K562 (cell line): ENCODE results near the gene HS2ST1. TPM values are rescaled to one million over a fixed set of nuclear protein-coding genes. Genes with fewer than 3 reads are reported as not detected.

Experiments used
- ATAC-seq: fragments of 200-7000 bp; cut with Tn5 transposase; 3 replicates; pipeline ENCODE4 v1.9.1; 2020; ENCODE audit warnings: moderate library complexity
- BruUV-seq: library from RNA; stranded (reverse); fragments of 400-500 nt; replicated peaks from 2 replicates; lab custom pipeline; 2021; lab: Mats Ljungman, UMichigan
- CTCF ChIA-PET: fragments of 300-600 bp; formaldehyde crosslinking; extraction: SDS; loops from one replicate; lab custom pipeline; 2021; ENCODE audit warnings: low intra/inter-chr PET ratio; lab: Yijun Ruan, JAX
- POLR2A ChIA-PET: fragments of 300-600, 350-650 bp; sonication (Branson Sonifier 250); formaldehyde crosslinking; extraction: SDS; loops from one replicate; lab custom pipeline; 2021; ENCODE audit warnings: antibody characterized with exemption, inconsistent platforms; lab: Yijun Ruan, JAX
- DNase-seq, 4 experiments: peaks; one replicate each; pipeline versions ENCODE4 v3.0.0 to v3.0.0-alpha.2; 2011 to 2018; ENCODE audit warnings: low spot score in 3 of 4, mixed read lengths in 3 of 4; ENCODE audit errors: extremely low read depth in 1 of 4
- FAIRE-seq: peaks from 2 replicates; lab custom pipeline; 2011; peaks lifted over from hg19 to GRCh38; lab: Jason Lieb, UNC
- H2AFZ ChIP-seq: 2 replicates; pipeline ENCODE4 v1.6.0; 2011; ENCODE audit warnings: low read depth, low read length, control low read depth, inconsistent platforms
- H3K27ac ChIP-seq: fragments of 200-600 bp; 3 replicates; pipeline ENCODE4 v1.8.0; 2011; ENCODE audit warnings: low read depth, mild to moderate bottlenecking, control low read depth, inconsistent platforms, low read length, moderate library complexity, mixed read lengths; ENCODE audit errors: extremely low read depth
- H3K27me3 ChIP-seq, 2 experiments: fragments of 300-600 bp in 1 of 2; 2 replicates in 1 of 2; 3 replicates in 1 of 2; pipeline versions ENCODE4 v1.6.0 to v1.8.0; 2011; ENCODE audit warnings: inconsistent platforms in 2 of 2, low read length in 2 of 2, mild to moderate bottlenecking in 1 of 2, mixed read lengths in 1 of 2, moderate library complexity in 1 of 2; ENCODE audit not compliant: control insufficient read depth in 2 of 2, insufficient read depth in 2 of 2
- H3K36me3 ChIP-seq: fragments of 300-600 bp; 3 replicates; pipeline ENCODE4 v1.8.0; 2011; ENCODE audit warnings: mild to moderate bottlenecking, low read length, inconsistent platforms; ENCODE audit not compliant: control insufficient read depth, insufficient read depth
- H3K4me1 ChIP-seq, 2 experiments: fragments of 200-600 bp in 1 of 2; replicated peaks in 1 of 2; 2 replicates in 1 of 2; 3 replicates in 1 of 2; pipeline versions ENCODE4 v1.5.1 to v1.8.0; 2011; ENCODE audit warnings: inconsistent platforms in 2 of 2, low read length in 2 of 2, mild to moderate bottlenecking in 1 of 2, mixed read lengths in 1 of 2, moderate library complexity in 1 of 2; ENCODE audit not compliant: control insufficient read depth in 2 of 2, insufficient read depth in 2 of 2
- H3K4me2 ChIP-seq: 2 replicates; pipeline ENCODE4 v1.6.1; 2011; ENCODE audit warnings: low read length, control low read depth, inconsistent platforms, mixed read lengths; ENCODE audit not compliant: insufficient read depth
- H3K4me3 ChIP-seq: fragments of 200-600 bp; sonication (generic), shearing (Covaris generic); 2 replicates; pipeline ENCODE4 v1.5.1; 2016; ENCODE audit warnings: control low read depth, inconsistent platforms
- H3K79me2 ChIP-seq: fragments of 200-600 bp; 3 replicates; pipeline ENCODE4 v1.8.0; 2011; ENCODE audit warnings: low read length, inconsistent platforms; ENCODE audit not compliant: control insufficient read depth, insufficient read depth
- H3K9ac ChIP-seq, 2 experiments: 2 replicates each; pipeline versions ENCODE4 v1.6.0 to v1.6.1; 2011; ENCODE audit warnings: low read depth in 2 of 2, low read length in 2 of 2, control low read depth in 1 of 2, inconsistent platforms in 1 of 2, mild to moderate bottlenecking in 1 of 2, mixed read lengths in 1 of 2; ENCODE audit not compliant: insufficient read depth in 1 of 2
- H3K9me1 ChIP-seq: one replicate; pipeline ENCODE4 v1.6.0; 2011; ENCODE audit warnings: inconsistent platforms, mild to moderate bottlenecking, low read length, moderate library complexity; ENCODE audit not compliant: control insufficient read depth, insufficient read depth
- H3K9me3 ChIP-seq: replicated peaks from 2 replicates; pipeline ENCODE4 v1.5.1; 2011; ENCODE audit warnings: low read depth, low read length, inconsistent platforms; ENCODE audit not compliant: control insufficient read depth, insufficient read depth
- H4K20me1 ChIP-seq: replicated peaks from 2 replicates; pipeline ENCODE4 v1.6.1; 2011; ENCODE audit warnings: low read length, inconsistent platforms, mixed read lengths; ENCODE audit not compliant: control insufficient read depth, insufficient read depth
- CBX1 ChIP-seq: sonication (generic); IDR thresholded peaks from 2 replicates; pipeline ENCODE4 v1.6.1; 2016; ENCODE audit warnings: antibody characterized with exemption, low read depth, mild to moderate bottlenecking
- CBX3 ChIP-seq, 2 experiments: IDR thresholded peaks; 1 replicate in 1 of 2; 2 replicates in 1 of 2; pipeline ENCODE4 v1.6.1; 2012; ENCODE audit warnings: inconsistent platforms in 2 of 2, low read length in 2 of 2, borderline replicate concordance in 1 of 2, control low read depth in 1 of 2
- RNF2 ChIP-seq: sonication (generic); IDR thresholded peaks from 2 replicates; pipeline ENCODE4 v1.6.1; 2016
- ZNF217 ChIP-seq: sonication (generic); formaldehyde crosslinking; IDR thresholded peaks from 2 replicates; pipeline ENCODE4 v1.8.0; 2022; ENCODE audit warnings: mild to moderate bottlenecking, missing genetic modification reagents
- ZNF41 ChIP-seq: fragments of 250-450 bp; sonication (Bioruptor Pico); conservative IDR thresholded peaks from 2 replicates; pipeline ENCODE4 v1.4.0; 2020; ENCODE audit warnings: mild to moderate bottlenecking
- WGBS: fragments of 100-300 bp; shearing (Covaris generic); methylation state at CpG from one replicate; pipeline ENCODE4 v1.1.6; 2016; ENCODE audit warnings: low coverage, mixed read lengths; ENCODE audit not compliant: insufficient coverage; ENCODE audit errors: missing lambda C conversion rate; 5-methylcytosine and 5-hydroxymethylcytosine counted together
- in situ Hi-C: fragments of 300-500 bp; cut with MboI; formaldehyde crosslinking; loops from 4 replicates; pipeline ENCODE4 v1.15.0; 2018; ENCODE audit warnings: inconsistent platforms, mixed read lengths
- intact Hi-C: fragments of 100-400 bp; cut with micrococcal nuclease; formaldehyde crosslinking; loops from 2 replicates; pipeline ENCODE4 v1.14.2; 2022
- polyA plus RNA-seq, 8 experiments: library from polyadenylated mRNA; depleted of rRNA in 4 of 8; stranded (reverse) in 5 of 8; unstranded in 3 of 8; fragments of >200 nt; fragmentation: Nextera tagmentation in 2 of 8; fragmentation: Illumina TruSeq in 1 of 8; extraction: Ambion mirVana in 2 of 8; extraction: Trizol in 1 of 8; gene quantifications; 2 replicates each; pipeline versions ENCODE4 v1.2.1 to v1.2.3, GENCODE V29; 2011 to 2014; ENCODE audit warnings: inconsistent platforms in 1 of 8, missing spikeins in 1 of 8
- total RNA-seq, 7 experiments: library from RNA; depleted of rRNA in 6 of 7; stranded (reverse); fragments of >200 nt in 6 of 7; fragmentation: Illumina TruSeq in 2 of 7; extraction: Trizol in 2 of 7; gene quantifications; 2 replicates each; pipeline versions ENCODE4 v1.2.1 to v1.2.3, GENCODE V29; 2011 to 2021; ENCODE audit warnings: low replicate concordance in 1 of 7
- TF ChIP-seq, protein P1 (sequence below): fragments of 450-650 bp; IDR thresholded peaks from 2 replicates; pipeline ENCODE4 v1.6.1; 2018; ENCODE audit warnings: mild to moderate bottlenecking, low read depth; ENCODE audit not compliant: partially characterized antibody
- TF ChIP-seq, protein P2 (sequence below), 3 experiments: fragments of 200-800 bp in 1 of 3; sonication (Bioruptor generic) in 1 of 3; sonication (generic) in 1 of 3; formaldehyde crosslinking in 1 of 3; IDR thresholded peaks; 2 replicates each; pipeline versions ENCODE4 v1.6.1 to v1.8.0; 2016 to 2022; ENCODE audit warnings: mild to moderate bottlenecking in 2 of 3, missing compliant biosample characterization in 2 of 3, missing genetic modification characterization in 2 of 3, missing genetic modification reagents in 1 of 3

Gene HS2ST1
- total and polyA plus RNA-seq, 9 of the 15 experiments (the other 6 are each of a cell fraction or from before 2014, with no cell fraction given), result 7.7 to 43.3 (median 25.8) TPM

- no TSS peak for BruUV-seq
- Histone ChIP-seq H3K9ac (no peak overlapping the region), H3K36me3 (no peaks in the 10 kb centered on the region), H3K27me3 (no peaks in the 10 kb centered on the region), H3K9me3 (no peaks in the 10 kb centered on the region), H3K79me2 (peaks cover 74% of the 10 kb centered on the region), H3K9me1 (no peaks in the 10 kb centered on the region), H3K4me2 (no peak overlapping the region), H2AFZ (no peak overlapping the region), H3K4me3 (no peak overlapping the region), H3K27ac (no peak overlapping the region), H3K4me1 (no peaks in the 10 kb centered on the region), H4K20me1 (no peaks in the 10 kb centered on the region)
- intact Hi-C loops (no loop called here), in situ Hi-C loops (no loop called here)
- FAIRE-seq, result no peak
- ChIA-PET CTCF (interaction anchor here (0.7 kb wide), 1 partner anchor 541 kb away, joined by 3 read pairs; no protein-coding TSS in a partner anchor), POLR2A (no interaction called here)
- WGBS, result 93% methylated on average over 2 of the region's 2 CpGs
- TF ChIP-seq, protein P1, sequence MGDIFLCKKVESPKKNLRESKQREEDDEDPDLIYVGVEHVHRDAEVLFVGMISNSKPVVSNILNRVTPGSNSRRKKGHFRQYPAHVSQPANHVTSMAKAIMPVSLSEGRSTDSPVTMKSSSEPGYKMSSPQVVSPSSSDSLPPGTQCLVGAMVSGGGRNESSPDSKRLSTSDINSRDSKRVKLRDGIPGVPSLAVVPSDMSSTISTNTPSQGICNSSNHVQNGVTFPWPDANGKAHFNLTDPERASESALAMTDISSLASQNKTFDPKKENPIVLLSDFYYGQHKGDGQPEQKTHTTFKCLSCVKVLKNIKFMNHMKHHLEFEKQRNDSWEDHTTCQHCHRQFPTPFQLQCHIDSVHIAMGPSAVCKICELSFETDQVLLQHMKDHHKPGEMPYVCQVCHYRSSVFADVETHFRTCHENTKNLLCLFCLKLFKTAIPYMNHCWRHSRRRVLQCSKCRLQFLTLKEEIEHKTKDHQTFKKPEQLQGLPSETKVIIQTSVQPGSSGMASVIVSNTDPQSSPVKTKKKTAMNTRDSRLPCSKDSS, result peak; percentile 24
- no peak for TF ChIP-seq ZNF41 (CRISPR knock-in tag)
- TF ChIP-seq CBX3 (IDR thresholded peaks at IDR 0.05; ENCODE audit: borderline replicate concordance in 1 of 2, low read length in 2 of 2), result 0 out of 3 replicates have a peak, but pooled peaks of 1 of the 2 experiments have one; percentile 40
- no peak for TF ChIP-seq ZNF217
- no peak for DNase-seq
- ATAC-seq, result no peak
Observed at GRCh38 chr1:87062687-87063086, 148.3 kb downstream of the HS2ST1 start.

GRCh38 chr1:87064309-87064708 lies 149.9 kb downstream of the HS2ST1 start:
- Histone ChIP-seq H3K4me1 (no peaks in the 10 kb centered on the region), H3K27ac (no peak overlapping the region), H3K27me3 (no peaks in the 10 kb centered on the region), H3K9me1 (no peaks in the 10 kb centered on the region), H3K4me3 (no peak overlapping the region), H3K4me2 (no peak overlapping the region), H3K79me2 (peaks cover 73% of the 10 kb centered on the region), H3K9me3 (no peaks in the 10 kb centered on the region), H3K36me3 (no peaks in the 10 kb centered on the region), H4K20me1 (no peaks in the 10 kb centered on the region), H3K9ac (no peak overlapping the region), H2AFZ (no peak overlapping the region)
- intact Hi-C loops, result no loop called here
- no peak for DNase-seq
- in situ Hi-C loops, result no loop called here
- ChIA-PET CTCF (no interaction called here), POLR2A (interaction anchor here (1.0 kb wide), 1 partner anchor 15 kb away, joined by 4 read pairs; no protein-coding TSS in a partner anchor)
- BruUV-seq, result no TSS peak
- no peak for FAIRE-seq
- no peak for ATAC-seq
- TF ChIP-seq, protein P2, sequence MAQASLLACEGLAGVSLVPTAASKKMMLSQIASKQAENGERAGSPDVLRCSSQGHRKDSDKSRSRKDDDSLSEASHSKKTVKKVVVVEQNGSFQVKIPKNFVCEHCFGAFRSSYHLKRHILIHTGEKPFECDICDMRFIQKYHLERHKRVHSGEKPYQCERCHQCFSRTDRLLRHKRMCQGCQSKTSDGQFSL (CRISPR knock-in tag; IDR thresholded peaks at IDR 0.05), result no peak
- TF ChIP-seq, protein P2 (tag; IDR thresholded peaks at IDR 0.05), result no peak
- TF ChIP-seq ZNF41 (CRISPR knock-in tag) (no peak), RNF2 (no peak), CBX1 (no peak)
